Suprapubic skin (tissue), 4 donors: ENCODE measurements around the gene JAZF1. TPM values are rescaled to one million over a fixed set of nuclear protein-coding genes. Genes with fewer than 3 reads are reported as not detected.

Experiments
- DNase-seq, 2 donors: peaks; one replicate each; pipeline ENCODE4 v3.0.0-alpha.2; 2019; ENCODE audit warnings: low spot score in 2 of 2
- H3K27ac ChIP-seq: fragments of 200-600 bp; sonication (generic); one replicate; pipeline ENCODE4 v1.5.1; 2019
- H3K27me3 ChIP-seq: fragments of 200-600 bp; sonication (generic); one replicate; pipeline ENCODE4 v1.5.1; 2019
- H3K36me3 ChIP-seq: fragments of 200-600 bp; sonication (generic); one replicate; pipeline ENCODE4 v1.5.1; 2019
- H3K4me1 ChIP-seq: fragments of 200-600 bp; sonication (generic); one replicate; pipeline ENCODE4 v1.5.1; 2019
- H3K4me3 ChIP-seq: fragments of 200-600 bp; sonication (generic); one replicate; pipeline ENCODE4 v1.5.1; 2019; ENCODE audit warnings: mild to moderate bottlenecking
- H3K9me3 ChIP-seq: fragments of 200-600 bp; sonication (generic); one replicate; pipeline ENCODE4 v1.5.1; 2019
- CTCF ChIP-seq, 2 donors: fragments of 200-600 bp in 1 of 2; fragments of 450-650 bp in 1 of 2; sonication (generic) in 1 of 2; IDR thresholded peaks; one replicate each; pipeline ENCODE4 v1.5.1; 2016 to 2019; ENCODE audit warnings: antibody characterized with exemption in 2 of 2, mild to moderate bottlenecking in 1 of 2, moderate library complexity in 1 of 2
- EP300 ChIP-seq: sonication (generic); formaldehyde crosslinking; IDR thresholded peaks from one replicate; pipeline ENCODE4 v1.6.1; 2017; ENCODE audit warnings: antibody characterized with exemption
- POLR2A ChIP-seq, 2 donors: fragments of 450-650 bp; IDR thresholded peaks; one replicate each; pipeline ENCODE4 v1.6.1; 2017; ENCODE audit warnings: antibody characterized with exemption in 2 of 2, mild to moderate bottlenecking in 2 of 2, moderate library complexity in 2 of 2
- POLR2AphosphoS5 ChIP-seq, 3 donors: sonication (generic); formaldehyde crosslinking; IDR thresholded peaks; one replicate each; pipeline ENCODE4 v1.6.1; 2017; ENCODE audit warnings: antibody characterized with exemption in 3 of 3
- WGBS: methylation state at CpG from one replicate; pipeline ENCODE4 v1.1.5; 2018; 5-methylcytosine and 5-hydroxymethylcytosine counted together
- total RNA-seq, 4 donors: library from RNA; depleted of rRNA; stranded (reverse); fragments of >200 nt; gene quantifications; one replicate each; pipeline ENCODE4 v1.1.0, GENCODE V29; 2016

JAZF1 gene
- total RNA-seq, 4 donors from 2014 or later, result 5.0 to 8.4 (median 7.4) TPM

DNA sequence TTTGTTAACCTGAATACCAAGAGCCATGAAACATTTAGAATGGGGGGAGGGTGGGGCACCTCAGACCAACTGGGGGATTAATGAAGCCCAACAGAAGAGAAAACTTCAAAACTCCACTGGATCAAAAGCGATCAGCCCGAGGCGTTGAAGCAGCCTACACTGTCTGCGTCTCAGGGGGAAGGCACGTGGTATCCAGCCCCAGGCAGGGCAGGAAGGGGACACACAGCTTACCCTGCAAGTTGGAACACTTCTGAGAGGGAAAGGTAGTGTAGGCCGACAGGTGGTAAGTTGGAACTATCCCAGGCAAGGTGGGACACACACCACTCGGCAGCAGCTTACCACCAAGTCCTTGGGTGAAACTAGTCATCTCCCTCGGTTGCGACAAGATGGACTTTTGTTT, 337.7 kb downstream of the JAZF1 start:
- TF ChIP-seq CTCF (IDR thresholded peaks at IDR 0.05) (no peak), POLR2AphosphoS5 (IDR thresholded peaks at IDR 0.05) (no peak), EP300 (no peak), POLR2A (IDR thresholded peaks at IDR 0.05) (no peak)
- peaks cover 11% of the 10 kb centered on the region for H3K4me1 ChIP-seq
- no peaks in the 10 kb centered on the region for H3K27me3 ChIP-seq
- H3K36me3 ChIP-seq, result peaks cover 7% of the 10 kb centered on the region
- no peak for DNase-seq
- no peak overlapping the region for H3K27ac ChIP-seq
- WGBS, result 70% methylated on average over 9 of the region's 9 CpGs
- H3K4me3 ChIP-seq, result no peak overlapping the region
- no peaks in the 10 kb centered on the region for H3K9me3 ChIP-seq

- H3K27ac ChIP-seq, result no peak overlapping the region
- peaks cover 11% of the 10 kb centered on the region for H3K4me1 ChIP-seq
- 42% methylated on average over 14 of the region's 14 CpGs for WGBS
- no peak overlapping the region for H3K4me3 ChIP-seq
- H3K27me3 ChIP-seq, result no peaks in the 10 kb centered on the region
- no peak for DNase-seq
- no peaks in the 10 kb centered on the region for H3K9me3 ChIP-seq
- peaks cover 7% of the 10 kb centered on the region for H3K36me3 ChIP-seq
- TF ChIP-seq POLR2AphosphoS5 (IDR thresholded peaks at IDR 0.05), result no peak
- no peak for TF ChIP-seq POLR2A (IDR thresholded peaks at IDR 0.05)
- TF ChIP-seq CTCF (IDR thresholded peaks at IDR 0.05), result no peak
- TF ChIP-seq EP300, result no peak
Observed at GRCh38 chr7:27842094-27842692, 338.4 kb downstream of the JAZF1 start.

DNA sequence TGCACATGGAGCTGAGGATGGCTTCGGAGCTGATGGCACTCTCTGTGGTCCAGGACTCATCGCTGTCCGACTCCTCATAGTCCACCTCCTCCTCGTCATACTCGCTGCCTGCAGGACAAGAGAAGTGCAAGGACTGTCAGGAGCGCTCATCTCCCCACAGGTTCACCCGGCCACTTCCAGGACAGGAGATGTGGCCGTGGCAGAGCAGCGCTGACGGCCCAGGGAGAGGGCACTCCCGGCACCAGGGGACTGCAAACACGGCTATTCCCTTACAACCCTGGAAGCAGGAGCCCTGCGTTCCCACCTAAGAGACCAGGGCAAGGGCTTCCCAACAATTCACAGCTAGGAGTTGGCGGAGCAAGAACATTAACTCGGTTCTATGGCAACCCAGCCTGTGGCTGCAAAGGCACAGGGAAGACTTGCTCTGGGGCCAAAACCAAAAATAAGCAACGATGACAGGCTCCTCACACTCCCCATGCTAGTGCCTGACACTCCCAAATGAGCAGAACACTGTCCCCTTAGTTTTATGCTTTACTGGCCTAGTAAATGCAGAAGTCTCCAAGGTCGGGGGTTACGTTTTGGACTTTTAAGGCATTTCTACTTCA, 339.7 kb downstream of the JAZF1 start:
- Histone ChIP-seq H3K9me3 (no peaks in the 10 kb centered on the region), H3K27me3 (no peaks in the 10 kb centered on the region), H3K4me3 (no peak overlapping the region), H3K4me1 (peaks cover 11% of the 10 kb centered on the region), H3K36me3 (peaks cover 7% of the 10 kb centered on the region), H3K27ac (no peak overlapping the region)
- WGBS, result 94% methylated on average over 18 of the region's 18 CpGs
- no peak for TF ChIP-seq POLR2A (IDR thresholded peaks at IDR 0.05)
- TF ChIP-seq POLR2AphosphoS5 (IDR thresholded peaks at IDR 0.05), result no peak
- TF ChIP-seq CTCF (IDR thresholded peaks at IDR 0.05), result no peak
- TF ChIP-seq EP300, result no peak
- no peak for DNase-seq

GRCh38 chr7:27840313-27840712, 340.3 kb downstream of the JAZF1 start:
- 81% methylated on average over 6 of the region's 8 CpGs for WGBS
- H3K36me3 ChIP-seq, result peaks cover 7% of the 10 kb centered on the region
- H3K27ac ChIP-seq, result no peak overlapping the region
- DNase-seq, result no peak
- H3K4me3 ChIP-seq, result no peak overlapping the region
- TF ChIP-seq POLR2AphosphoS5 (IDR thresholded peaks at IDR 0.05), result no peak
- H3K27me3 ChIP-seq, result no peaks in the 10 kb centered on the region
- no peaks in the 10 kb centered on the region for H3K9me3 ChIP-seq
- peaks cover 11% of the 10 kb centered on the region for H3K4me1 ChIP-seq

DNA sequence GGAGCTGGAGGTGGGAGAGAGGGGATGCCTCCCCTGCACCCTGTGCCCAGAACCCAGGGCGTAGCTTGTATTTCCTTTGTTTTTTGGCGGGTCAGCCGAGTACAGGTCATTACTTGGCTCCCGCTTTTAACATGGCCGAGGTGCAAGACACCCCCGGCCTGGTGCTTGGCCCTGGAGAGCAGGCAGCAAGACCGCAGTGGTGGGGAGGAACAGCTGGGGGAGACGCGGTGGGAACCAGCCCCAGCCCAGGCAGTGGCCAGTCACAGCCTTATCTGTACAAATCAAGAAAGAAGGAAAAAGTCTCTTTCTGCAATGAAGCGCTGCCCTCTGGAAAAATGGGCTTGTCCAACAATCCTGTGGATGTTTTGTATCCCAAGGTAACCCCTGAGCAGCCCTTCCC, 341.5 kb downstream of the JAZF1 start:
- no peak for TF ChIP-seq POLR2AphosphoS5 (IDR thresholded peaks at IDR 0.05)
- TF ChIP-seq CTCF (IDR thresholded peaks at IDR 0.05), result no peak
- TF ChIP-seq EP300, result no peak
- no peak for TF ChIP-seq POLR2A (IDR thresholded peaks at IDR 0.05)
- no peaks in the 10 kb centered on the region for H3K27me3 ChIP-seq
- no peaks in the 10 kb centered on the region for H3K9me3 ChIP-seq
- peaks cover 8% of the 10 kb centered on the region for H3K36me3 ChIP-seq
- H3K4me3 ChIP-seq, result no peak overlapping the region
- 93% methylated on average over 10 of the region's 10 CpGs for WGBS
- no peak overlapping the region for H3K27ac ChIP-seq
- peaks cover 11% of the 10 kb centered on the region for H3K4me1 ChIP-seq
- DNase-seq, result no peak
